Stimulated activated naive CD8-positive, alpha-beta T cell treated with anti-CD3 and anti-CD28 coated beads, Interleukin-15, amount 100 ng/mL, for 72 hours (primary cell): ENCODE data around the gene ATP11C.
"Not testable (repeated sequence)": the region's sequence is repeated elsewhere in the genome, so short reads cannot be mapped to it uniquely, and the experiment has no call there.

Experiments
- ATAC-seq: fragments of 150-1000 bp; cut with Tn5 transposase; 2 replicates; pipeline ENCODE4 v1.10.0; 2021; ENCODE audit warnings: mild to moderate bottlenecking, moderate library complexity
- DNase-seq, 2 donors: peaks; one replicate each; pipeline ENCODE4 v3.0.0; 2021 to 2022
- H3K27ac Mint-ChIP-seq, 2 donors: one replicate each; pipeline ENCODE4 v1.8.0; 2022; ENCODE audit warnings: mild to moderate bottlenecking in 2 of 2, mixed read lengths in 2 of 2, moderate library complexity in 2 of 2
- H3K27me3 Mint-ChIP-seq: one replicate; pipeline ENCODE4 v1.8.0; 2022; ENCODE audit warnings: mixed read lengths
- H3K4me1 Mint-ChIP-seq: one replicate; pipeline ENCODE4 v1.8.0; 2022; ENCODE audit warnings: mild to moderate bottlenecking, mixed read lengths
- H3K4me3 Mint-ChIP-seq, 2 donors: one replicate each; pipeline ENCODE4 v1.8.0; 2022; ENCODE audit warnings: mild to moderate bottlenecking in 2 of 2, mixed read lengths in 2 of 2, moderate library complexity in 1 of 2
- H3K9me3 Mint-ChIP-seq, 2 donors: one replicate each; pipeline ENCODE4 v1.8.0; 2022; ENCODE audit warnings: mixed read lengths in 2 of 2

ATP11C gene

DNA sequence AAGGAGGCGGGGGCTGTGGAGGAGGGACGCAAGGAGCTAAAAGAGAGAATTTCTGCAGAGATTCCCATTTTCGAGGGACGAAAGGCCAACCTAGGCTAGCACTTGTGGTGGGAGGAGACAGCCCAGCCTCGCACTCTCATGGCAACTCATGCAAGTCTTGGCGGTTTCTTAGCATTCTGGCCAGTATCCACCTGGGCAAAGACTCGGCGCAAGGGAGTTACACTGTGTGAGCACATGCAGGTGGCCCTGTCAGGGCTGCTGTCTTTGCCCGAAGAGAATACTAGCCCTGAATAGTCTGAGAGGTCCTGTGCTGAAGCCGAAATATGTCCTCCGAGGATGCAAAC, 240.4 kb downstream of the ATP11C start:
- peak; percentile 12 for ATAC-seq
- H3K9me3 Mint-ChIP-seq = no peaks in the 10 kb centered on the region
- H3K27me3 Mint-ChIP-seq = peaks cover 24% of the 10 kb centered on the region
- DNase-seq = no peak
- peak overlapping the region in 1 of 2 donors; percentile 63 for H3K4me3 Mint-ChIP-seq
- H3K27ac Mint-ChIP-seq = no peak overlapping the region
- H3K4me1 Mint-ChIP-seq = peaks cover 6% of the 10 kb centered on the region

DNA sequence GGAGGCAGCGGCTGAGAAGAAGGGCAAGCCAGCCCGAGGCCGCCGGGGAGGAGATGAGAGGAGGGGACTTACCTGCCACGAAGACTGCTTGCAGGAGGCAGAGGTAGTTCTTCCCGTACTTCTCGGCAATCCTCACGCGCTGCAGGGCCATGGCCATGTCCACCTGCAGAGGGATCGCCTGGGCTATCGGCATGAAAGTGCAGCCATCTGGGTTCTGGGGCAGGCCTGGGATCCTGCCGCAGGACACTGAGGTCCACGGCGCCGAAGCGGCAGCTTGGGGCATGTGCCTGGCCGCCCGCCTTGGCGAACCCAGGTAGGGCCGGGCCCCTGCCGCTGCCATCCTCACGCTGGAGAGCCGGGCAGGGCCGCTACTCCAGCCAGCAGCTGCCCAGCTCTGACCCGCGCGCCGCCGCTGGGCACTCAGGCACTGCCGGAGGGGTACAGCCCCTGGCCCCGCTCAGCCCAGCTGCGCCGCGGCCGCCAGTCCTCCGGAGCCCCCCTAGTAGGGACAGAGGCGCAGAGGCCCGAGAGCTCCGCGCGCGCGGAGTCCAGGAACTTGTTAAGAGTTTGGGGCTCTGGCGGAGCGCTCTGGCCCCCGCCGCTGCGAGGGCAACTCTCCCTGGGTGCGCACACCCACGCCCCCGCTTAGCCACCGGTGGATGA, 240.9 kb downstream of the ATP11C start:
- Mint-ChIP-seq H3K27me3 (peaks cover 24% of the 10 kb centered on the region), H3K4me3 (peak overlapping the region; percentile 49 to 66), H3K4me1 (peaks cover 6% of the 10 kb centered on the region), H3K9me3 (peaks cover 0 to under 1% of the 10 kb centered on the region in 2 donors), H3K27ac (no peak overlapping the region)
- ATAC-seq (peak; percentile 59), DNase-seq (no peak)

- peak overlapping the region; percentile 56 to 66 for H3K4me3 Mint-ChIP-seq
- H3K4me1 Mint-ChIP-seq = peaks cover 6% of the 10 kb centered on the region
- ATAC-seq = peak; percentile 20
- no peak for DNase-seq
- H3K9me3 Mint-ChIP-seq = peaks cover 0 to 5% of the 10 kb centered on the region in 2 donors
- H3K27me3 Mint-ChIP-seq = peaks cover 24% of the 10 kb centered on the region
- H3K27ac Mint-ChIP-seq = no peak overlapping the region
Observed at GRCh38 chrX:139691493-139691842, 241.4 kb downstream of the ATP11C start.

DNA sequence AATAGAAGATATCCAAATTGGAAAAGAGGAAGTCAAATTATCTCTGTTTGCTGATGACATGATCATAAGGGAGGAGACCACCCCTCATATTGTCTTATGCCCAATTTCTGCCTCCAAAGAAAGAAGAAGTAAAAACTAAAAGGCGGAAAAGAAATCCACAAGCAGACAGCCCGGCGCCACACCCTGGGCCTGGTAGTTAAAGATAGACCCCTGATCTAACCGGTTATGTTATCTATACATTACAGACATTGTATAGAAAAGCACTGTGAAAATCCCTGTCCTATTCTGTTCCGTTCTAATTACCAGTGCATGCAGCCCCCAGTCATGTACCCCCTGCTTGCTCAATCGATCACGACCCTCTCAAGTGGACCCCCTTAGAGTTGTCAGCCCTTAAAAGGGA, 247.7 kb downstream of the ATP11C start:
- peaks cover 7 to 21% of the 10 kb centered on the region in 2 donors for H3K9me3 Mint-ChIP-seq

DNA sequence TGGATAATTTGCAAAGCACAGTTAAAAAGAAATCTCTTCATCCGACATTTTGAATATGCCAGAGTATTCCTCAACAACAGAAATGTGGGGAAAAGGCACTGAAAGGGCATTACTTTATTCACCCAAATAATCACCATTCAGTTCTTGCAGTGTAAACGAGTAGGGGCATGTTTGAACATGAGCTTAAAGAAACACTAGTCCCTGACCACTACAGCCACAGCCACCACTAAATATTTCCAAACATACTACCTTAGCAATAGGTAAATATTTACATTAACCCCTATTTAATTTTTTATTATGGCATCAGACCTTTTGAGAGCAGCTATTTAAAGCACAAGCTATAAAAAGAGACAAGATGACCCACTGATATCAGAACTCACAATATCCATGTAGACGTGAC, 252.5 kb downstream of the ATP11C start:
- H3K9me3 Mint-ChIP-seq = peaks cover 7 to 19% of the 10 kb centered on the region in 2 donors
- H3K4me3 Mint-ChIP-seq = no peak overlapping the region
- H3K4me1 Mint-ChIP-seq = no peaks in the 10 kb centered on the region
- no peak overlapping the region for H3K27ac Mint-ChIP-seq
- ATAC-seq = no peak
- no peaks in the 10 kb centered on the region for H3K27me3 Mint-ChIP-seq
- DNase-seq = no peak

More for the DNA sequence above, 247.7 kb downstream of the ATP11C start:
- not testable (repeated sequence) for H3K27me3 Mint-ChIP-seq, H3K4me3 Mint-ChIP-seq, H3K27ac Mint-ChIP-seq, ATAC-seq, H3K4me1 Mint-ChIP-seq, DNase-seq
